BLaER1 (cell line): ENCODE results near the gene SPATC1L.

ENCODE experiments used
- H3K27ac ChIP-seq: shearing (Covaris generic); formaldehyde crosslinking; 2 replicates; pipeline ENCODE4 v1.8.1; 2022
- H3K27me3 ChIP-seq: shearing (Covaris generic); formaldehyde crosslinking; 2 replicates; pipeline ENCODE4 v1.8.1; 2022
- H3K36me3 ChIP-seq: shearing (Covaris generic); formaldehyde crosslinking; 2 replicates; pipeline ENCODE4 v1.8.1; 2022
- H3K4me1 ChIP-seq: shearing (Covaris generic); formaldehyde crosslinking; 2 replicates; pipeline ENCODE4 v1.8.1; 2022
- H3K4me2 ChIP-seq: shearing (Covaris generic); formaldehyde crosslinking; 2 replicates; pipeline ENCODE4 v1.8.1; 2022
- H3K4me3 ChIP-seq: shearing (Covaris generic); formaldehyde crosslinking; 2 replicates; pipeline ENCODE4 v1.8.1; 2022
- H3K9ac ChIP-seq: shearing (Covaris generic); formaldehyde crosslinking; 2 replicates; pipeline ENCODE4 v1.8.1; 2022
- H3K9me3 ChIP-seq: shearing (Covaris generic); formaldehyde crosslinking; 2 replicates; pipeline ENCODE4 v1.8.1; 2022
- H4K20me1 ChIP-seq: shearing (Covaris generic); formaldehyde crosslinking; 2 replicates; pipeline ENCODE4 v1.8.1; 2022
- Cebpa-rat ChIP-seq: shearing (Covaris generic); IDR thresholded peaks from 2 replicates; pipeline ENCODE4 v1.8.1; 2022

The SPATC1L gene

DNA sequence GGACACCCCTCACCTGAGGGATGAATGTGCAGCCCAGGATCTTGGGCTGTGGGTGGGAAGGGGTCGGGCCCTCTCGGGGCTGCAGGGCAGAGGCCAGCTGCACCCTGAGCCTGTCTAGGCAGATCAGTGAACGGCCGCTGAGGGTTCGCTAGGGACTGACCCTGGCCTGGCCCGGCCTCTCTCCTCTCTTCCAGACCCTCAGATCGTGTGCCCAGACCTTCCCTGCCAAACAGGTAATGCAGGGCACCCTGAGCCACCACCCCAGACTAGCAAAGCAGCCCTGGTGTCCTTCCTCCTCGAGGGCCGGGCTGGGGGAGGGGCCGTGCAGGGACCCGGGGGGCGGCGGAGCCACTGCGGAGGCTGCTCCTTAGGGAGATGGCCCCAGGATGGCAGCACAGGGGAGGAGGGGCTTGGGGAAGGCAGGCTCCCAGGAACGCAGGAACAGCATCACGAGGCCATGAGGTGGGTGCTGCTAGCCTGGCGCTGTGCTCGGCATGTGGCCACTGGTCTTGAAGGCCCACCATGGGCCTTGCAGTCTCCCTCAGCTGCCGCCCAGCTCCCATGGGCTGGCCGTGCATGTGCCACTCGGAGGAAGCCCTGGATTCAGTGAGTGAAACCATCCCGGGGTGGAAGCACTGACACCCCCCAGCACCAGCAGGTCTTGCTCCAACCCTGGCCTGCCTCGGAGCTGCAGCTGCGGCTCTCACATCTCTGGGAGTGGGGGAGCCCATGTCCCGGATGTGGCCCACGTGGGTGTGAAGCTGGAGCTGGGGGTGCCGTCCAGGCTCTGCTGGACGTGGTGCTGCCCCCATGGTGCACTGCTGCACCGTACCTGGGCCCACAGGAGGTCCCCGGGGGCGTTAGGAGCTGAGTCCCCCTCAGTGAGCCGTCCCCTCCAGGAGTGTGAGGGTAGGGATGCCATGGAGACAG, 57.7 kb downstream of the SPATC1L start:
- peak overlapping the region; percentile 77 for H3K4me2 ChIP-seq
- no peaks in the 10 kb centered on the region for H3K9me3 ChIP-seq
- peaks cover 55% of the 10 kb centered on the region for H4K20me1 ChIP-seq
- no peak overlapping the region for H3K4me3 ChIP-seq
- TF ChIP-seq Cebpa-rat = no peak
- peaks cover under 1% of the 10 kb centered on the region; the same call in 1 of the 2 replicates for H3K36me3 ChIP-seq
- 0 out of 2 replicates have a peak, but pooled peaks cover 2% of the 10 kb centered on the region for H3K27me3 ChIP-seq
- peak overlapping the region; percentile 30; the same call in 1 of the 2 replicates for H3K27ac ChIP-seq
- no peak overlapping the region for H3K9ac ChIP-seq
- peaks cover 46% of the 10 kb centered on the region for H3K4me1 ChIP-seq

DNA sequence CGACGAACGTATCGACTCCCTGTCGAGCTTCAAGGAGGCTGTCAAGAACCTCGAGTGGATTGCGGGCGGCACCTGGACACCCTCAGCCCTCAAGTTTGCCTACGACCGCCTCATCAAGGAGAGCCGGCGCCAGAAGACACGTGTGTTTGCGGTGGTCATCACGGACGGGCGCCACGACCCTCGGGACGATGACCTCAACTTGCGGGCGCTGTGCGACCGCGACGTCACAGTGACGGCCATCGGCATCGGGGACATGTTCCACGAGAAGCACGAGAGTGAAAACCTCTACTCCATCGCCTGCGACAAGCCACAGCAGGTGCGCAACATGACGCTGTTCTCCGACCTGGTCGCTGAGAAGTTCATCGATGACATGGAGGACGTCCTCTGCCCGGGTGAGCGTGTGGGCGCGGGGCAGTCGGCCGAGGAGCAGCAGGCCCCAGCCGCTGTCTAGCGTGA, 58.4 kb downstream of the SPATC1L start:
- no peak overlapping the region for H3K27ac ChIP-seq
- H3K27me3 ChIP-seq = 0 out of 2 replicates have a peak, but pooled peaks cover 2% of the 10 kb centered on the region
- H3K36me3 ChIP-seq = peaks cover 6% of the 10 kb centered on the region; the same call in 1 of the 2 replicates
- no peak overlapping the region for H3K9ac ChIP-seq
- peaks cover 52% of the 10 kb centered on the region for H4K20me1 ChIP-seq
- H3K9me3 ChIP-seq = no peaks in the 10 kb centered on the region
- peak overlapping the region; percentile 77 for H3K4me2 ChIP-seq
- TF ChIP-seq Cebpa-rat = no peak
- peaks cover 47% of the 10 kb centered on the region for H3K4me1 ChIP-seq
- no peak overlapping the region for H3K4me3 ChIP-seq

DNA sequence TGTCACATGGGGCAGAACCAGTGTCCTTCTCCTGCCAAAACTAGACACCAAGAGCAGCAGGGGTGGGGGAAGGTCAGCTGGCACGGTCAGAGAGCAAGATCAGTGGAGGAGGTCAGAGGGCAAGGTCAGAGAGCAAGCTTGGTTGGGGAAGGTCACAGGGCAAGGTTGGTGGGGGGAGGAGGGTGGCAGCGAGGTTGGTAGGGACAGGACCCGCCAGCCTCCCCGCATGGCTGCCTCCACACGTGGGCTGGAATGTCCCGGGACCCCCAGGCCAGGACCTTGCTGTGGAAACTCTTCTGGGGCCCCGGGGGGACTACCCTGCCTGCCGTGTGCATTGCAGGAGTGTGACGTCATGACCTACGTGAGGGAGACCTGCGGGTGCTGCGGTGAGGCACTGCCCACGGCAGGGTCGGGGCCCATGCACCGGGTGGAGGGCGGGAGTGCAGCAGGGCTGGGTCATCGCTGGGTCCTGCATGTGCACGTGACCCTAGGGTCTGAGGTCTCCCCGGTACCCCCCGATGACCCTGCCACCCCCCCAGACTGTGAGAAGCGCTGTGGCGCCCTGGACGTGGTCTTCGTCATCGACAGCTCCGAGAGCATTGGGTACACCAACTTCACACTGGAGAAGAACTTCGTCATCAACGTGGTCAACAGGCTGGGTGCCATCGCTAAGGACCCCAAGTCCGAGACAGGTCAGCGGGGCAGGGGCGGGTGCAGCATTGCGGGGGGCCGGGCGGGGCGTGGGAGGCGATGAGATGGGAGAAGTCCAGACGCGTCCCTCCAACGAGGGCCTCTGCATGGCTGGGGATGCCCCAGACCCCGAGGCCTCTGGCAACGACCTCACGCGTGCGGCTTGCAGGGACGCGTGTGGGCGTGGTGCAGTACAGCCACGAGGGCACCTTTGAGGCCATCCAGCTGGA, 59.1 kb downstream of the SPATC1L start:
- Histone ChIP-seq H4K20me1 (peaks cover 47% of the 10 kb centered on the region), H3K4me3 (no peak overlapping the region), H3K27me3 (0 out of 2 replicates have a peak, but pooled peaks cover 2% of the 10 kb centered on the region), H3K36me3 (peaks cover 6% of the 10 kb centered on the region; the same call in 1 of the 2 replicates), H3K9ac (no peak overlapping the region), H3K4me2 (peak overlapping the region; percentile 77), H3K9me3 (no peaks in the 10 kb centered on the region), H3K4me1 (peaks cover 54% of the 10 kb centered on the region), H3K27ac (no peak overlapping the region)
- no peak for TF ChIP-seq Cebpa-rat

DNA sequence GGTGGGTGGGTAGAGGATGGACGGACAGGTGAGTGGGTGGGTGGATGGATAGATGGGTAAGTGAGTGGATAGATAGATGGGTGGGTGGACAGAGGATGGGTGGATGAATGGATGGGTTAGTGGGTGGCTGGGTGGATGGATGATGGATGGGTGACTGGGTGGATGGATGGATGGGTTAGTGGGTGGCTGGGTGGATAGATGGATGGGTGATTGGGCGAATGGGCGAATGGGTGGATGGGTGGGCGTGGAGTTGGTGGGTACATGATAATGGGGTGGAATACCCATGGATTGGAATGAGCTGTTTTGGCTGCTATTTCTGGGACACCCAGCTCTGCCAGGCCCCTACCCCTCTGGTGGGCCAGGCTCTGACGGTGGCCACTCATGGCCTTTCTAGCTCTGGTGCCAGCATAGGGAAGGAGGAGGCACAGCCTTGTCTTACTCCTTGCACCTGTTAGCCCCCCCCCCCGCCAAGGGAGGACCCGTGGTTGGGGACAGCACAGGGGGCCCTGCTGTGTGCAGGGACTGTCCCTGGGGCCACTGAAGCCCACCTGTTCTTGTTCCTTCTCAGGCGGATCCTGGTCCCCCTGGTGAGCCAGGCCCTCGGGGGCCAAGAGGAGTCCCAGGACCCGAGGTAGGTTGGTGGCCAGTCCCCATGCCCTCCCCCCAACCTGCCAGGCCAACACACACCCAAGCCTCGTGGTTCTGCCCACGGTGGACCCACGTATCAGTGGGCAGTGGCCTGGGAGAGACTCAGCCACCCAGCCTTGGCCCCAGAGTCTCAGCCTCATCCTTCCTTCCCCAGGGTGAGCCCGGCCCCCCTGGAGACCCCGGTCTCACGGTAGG, 60.0 kb downstream of the SPATC1L start:
- TF ChIP-seq Cebpa-rat = no peak
- peaks cover 6% of the 10 kb centered on the region; the same call in 1 of the 2 replicates for H3K36me3 ChIP-seq
- no peaks in the 10 kb centered on the region for H3K9me3 ChIP-seq
- peaks cover 40% of the 10 kb centered on the region for H4K20me1 ChIP-seq
- H3K4me1 ChIP-seq = peaks cover 62% of the 10 kb centered on the region
- H3K4me3 ChIP-seq = no peak overlapping the region
- no peak overlapping the region for H3K9ac ChIP-seq
- H3K4me2 ChIP-seq = peak overlapping the region; percentile 19; the same call in 1 of the 2 replicates
- no peak overlapping the region for H3K27ac ChIP-seq
- H3K27me3 ChIP-seq = 0 out of 2 replicates have a peak, but pooled peaks cover 2% of the 10 kb centered on the region

DNA sequence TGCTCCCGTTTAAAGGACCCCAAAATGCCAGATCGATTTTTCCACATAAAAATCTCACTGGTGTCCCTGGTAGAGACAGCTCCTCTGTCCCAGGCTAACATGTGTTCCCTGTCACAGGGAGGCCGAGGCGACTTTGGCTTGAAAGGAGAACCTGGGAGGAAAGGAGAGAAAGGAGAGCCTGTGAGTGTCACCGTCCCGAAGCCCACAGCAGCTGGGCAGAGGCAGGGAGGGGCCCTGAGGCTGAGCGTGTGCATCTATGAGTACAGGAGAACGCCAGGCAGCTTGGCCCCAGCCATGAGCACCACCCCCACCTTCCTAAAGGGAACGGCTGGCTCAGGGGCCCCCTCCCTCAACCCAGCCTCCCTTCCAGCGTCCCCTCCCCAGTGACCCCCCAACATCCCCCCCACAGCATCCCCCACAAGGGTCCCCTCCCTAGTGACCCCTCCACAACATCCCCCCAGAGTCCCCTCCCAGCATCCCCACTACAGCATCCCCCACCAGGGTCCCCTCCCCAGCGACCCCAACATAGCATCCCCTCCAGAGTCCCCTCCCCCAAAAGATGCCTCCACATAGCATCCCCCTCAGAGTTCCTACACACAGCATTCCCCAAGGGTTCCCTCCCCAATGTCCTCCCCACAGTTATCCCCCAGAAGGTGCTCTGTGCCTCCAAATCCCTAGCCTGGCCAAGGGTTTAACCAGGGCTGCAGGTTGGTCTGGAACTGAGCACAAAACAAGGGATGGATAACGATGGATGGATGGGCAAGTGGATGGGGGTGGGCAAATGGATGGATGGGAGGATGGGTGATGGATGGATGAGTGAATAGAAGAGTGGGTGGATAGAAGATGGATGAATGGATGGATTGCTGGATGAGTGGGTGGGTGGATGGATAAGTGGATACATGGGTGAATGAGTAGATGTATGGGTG, 61.2 kb downstream of the SPATC1L start:
- H3K27me3 ChIP-seq = no peaks in the 10 kb centered on the region
- TF ChIP-seq Cebpa-rat = no peak
- H3K36me3 ChIP-seq = peaks cover 6% of the 10 kb centered on the region; the same call in 1 of the 2 replicates
- no peak overlapping the region for H3K9ac ChIP-seq
- no peak overlapping the region for H3K27ac ChIP-seq
- peaks cover 67% of the 10 kb centered on the region for H3K4me1 ChIP-seq
- H3K4me3 ChIP-seq = no peak overlapping the region
- H3K9me3 ChIP-seq = no peaks in the 10 kb centered on the region
- peaks cover 36% of the 10 kb centered on the region for H4K20me1 ChIP-seq
- no peak overlapping the region for H3K4me2 ChIP-seq

DNA sequence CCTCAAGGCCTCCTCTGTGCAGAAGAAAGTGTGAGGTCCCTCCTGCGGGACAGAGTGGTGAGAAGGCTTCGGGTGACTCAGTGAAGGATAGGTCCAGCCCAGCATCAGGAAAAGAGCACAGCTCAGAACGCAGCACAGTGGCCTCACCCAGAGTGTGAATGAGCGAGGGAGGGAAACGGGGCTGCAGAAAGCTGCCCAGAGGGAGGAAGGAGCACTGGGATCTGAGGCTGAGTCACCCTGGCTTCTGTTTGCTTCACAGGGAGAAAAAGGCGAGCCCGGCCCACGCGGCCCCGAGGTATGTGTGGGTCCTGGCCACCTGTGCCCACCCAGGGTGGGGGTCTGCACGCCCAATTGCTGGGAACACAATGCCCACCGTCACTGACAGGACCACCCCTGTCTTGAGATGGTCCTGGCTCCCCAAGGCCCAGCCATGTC, 62.0 kb downstream of the SPATC1L start:
- H3K27ac ChIP-seq = no peak overlapping the region
- H3K36me3 ChIP-seq = peaks cover 6% of the 10 kb centered on the region; the same call in 1 of the 2 replicates
- H3K4me2 ChIP-seq = no peak overlapping the region
- peaks cover 67% of the 10 kb centered on the region for H3K4me1 ChIP-seq
- H3K9ac ChIP-seq = no peak overlapping the region
- no peaks in the 10 kb centered on the region for H3K9me3 ChIP-seq
- H4K20me1 ChIP-seq = peaks cover 35% of the 10 kb centered on the region
- no peaks in the 10 kb centered on the region for H3K27me3 ChIP-seq
- H3K4me3 ChIP-seq = no peak overlapping the region
- no peak for TF ChIP-seq Cebpa-rat

DNA sequence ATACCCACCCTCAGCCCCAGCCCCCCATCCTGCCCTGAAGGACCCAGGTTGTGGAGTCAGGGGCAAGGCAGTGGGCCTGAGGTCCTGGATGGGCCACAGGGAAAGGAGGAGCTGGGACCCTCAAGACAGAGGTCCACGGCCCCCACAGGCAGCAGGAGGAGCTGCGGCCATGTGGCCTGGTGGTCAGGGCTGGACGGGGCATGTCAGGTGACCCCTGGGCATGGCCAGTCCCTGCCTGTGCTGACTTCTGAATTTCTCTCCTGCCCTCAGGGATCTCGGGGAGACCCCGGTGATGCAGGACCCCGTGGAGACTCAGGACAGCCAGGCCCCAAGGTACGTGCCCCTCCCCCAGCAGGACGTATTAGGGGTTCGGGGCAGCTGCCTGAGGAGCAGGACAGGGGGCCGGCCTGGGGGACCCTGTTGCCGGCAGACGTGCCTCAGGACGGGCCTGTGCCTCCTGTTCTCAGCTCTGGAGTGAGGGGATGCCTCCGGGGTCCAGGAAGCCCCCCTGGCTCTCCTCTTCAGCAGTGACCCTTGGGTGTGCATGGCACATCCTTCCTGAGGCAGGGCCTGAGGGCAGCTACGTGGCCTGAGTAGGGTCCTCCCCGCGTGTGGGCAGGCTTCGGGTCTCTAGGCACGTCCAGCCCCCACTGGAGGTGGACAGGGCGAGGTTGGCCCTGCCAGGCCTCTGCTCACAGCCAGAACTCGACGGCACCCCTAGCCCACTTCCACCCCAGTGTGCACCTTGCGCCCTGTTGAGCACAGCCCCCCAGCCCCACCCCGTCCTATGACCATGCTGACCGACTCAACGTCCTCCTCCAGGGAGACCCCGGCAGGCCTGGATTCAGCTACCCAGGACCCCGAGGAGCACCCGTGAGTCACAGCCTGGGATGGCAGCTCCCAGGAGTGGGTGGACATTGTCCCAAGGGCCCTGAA, 62.7 kb downstream of the SPATC1L start:
- H3K36me3 ChIP-seq = peaks cover 6% of the 10 kb centered on the region; the same call in 1 of the 2 replicates
- no peak overlapping the region for H3K4me3 ChIP-seq
- H3K27me3 ChIP-seq = no peaks in the 10 kb centered on the region
- no peak for TF ChIP-seq Cebpa-rat
- no peaks in the 10 kb centered on the region for H3K9me3 ChIP-seq
- peaks cover 31% of the 10 kb centered on the region for H4K20me1 ChIP-seq
- H3K27ac ChIP-seq = no peak overlapping the region
- no peak overlapping the region for H3K9ac ChIP-seq
- H3K4me1 ChIP-seq = peaks cover 67% of the 10 kb centered on the region
- no peak overlapping the region for H3K4me2 ChIP-seq
